ENCODE results near the gene TLE7.

- TF ChIP-seq, protein P1, sequence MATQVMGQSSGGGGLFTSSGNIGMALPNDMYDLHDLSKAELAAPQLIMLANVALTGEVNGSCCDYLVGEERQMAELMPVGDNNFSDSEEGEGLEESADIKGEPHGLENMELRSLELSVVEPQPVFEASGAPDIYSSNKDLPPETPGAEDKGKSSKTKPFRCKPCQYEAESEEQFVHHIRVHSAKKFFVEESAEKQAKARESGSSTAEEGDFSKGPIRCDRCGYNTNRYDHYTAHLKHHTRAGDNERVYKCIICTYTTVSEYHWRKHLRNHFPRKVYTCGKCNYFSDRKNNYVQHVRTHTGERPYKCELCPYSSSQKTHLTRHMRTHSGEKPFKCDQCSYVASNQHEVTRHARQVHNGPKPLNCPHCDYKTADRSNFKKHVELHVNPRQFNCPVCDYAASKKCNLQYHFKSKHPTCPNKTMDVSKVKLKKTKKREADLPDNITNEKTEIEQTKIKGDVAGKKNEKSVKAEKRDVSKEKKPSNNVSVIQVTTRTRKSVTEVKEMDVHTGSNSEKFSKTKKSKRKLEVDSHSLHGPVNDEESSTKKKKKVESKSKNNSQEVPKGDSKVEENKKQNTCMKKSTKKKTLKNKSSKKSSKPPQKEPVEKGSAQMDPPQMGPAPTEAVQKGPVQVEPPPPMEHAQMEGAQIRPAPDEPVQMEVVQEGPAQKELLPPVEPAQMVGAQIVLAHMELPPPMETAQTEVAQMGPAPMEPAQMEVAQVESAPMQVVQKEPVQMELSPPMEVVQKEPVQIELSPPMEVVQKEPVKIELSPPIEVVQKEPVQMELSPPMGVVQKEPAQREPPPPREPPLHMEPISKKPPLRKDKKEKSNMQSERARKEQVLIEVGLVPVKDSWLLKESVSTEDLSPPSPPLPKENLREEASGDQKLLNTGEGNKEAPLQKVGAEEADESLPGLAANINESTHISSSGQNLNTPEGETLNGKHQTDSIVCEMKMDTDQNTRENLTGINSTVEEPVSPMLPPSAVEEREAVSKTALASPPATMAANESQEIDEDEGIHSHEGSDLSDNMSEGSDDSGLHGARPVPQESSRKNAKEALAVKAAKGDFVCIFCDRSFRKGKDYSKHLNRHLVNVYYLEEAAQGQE (IDR thresholded peaks at IDR 0.05; ENCODE audit: insufficient read depth in 1 of 2, low read depth in 2 of 2, low read length in 2 of 2), result no peak
- no peak for TF ChIP-seq POLR2AphosphoS5 (IDR thresholded peaks at IDR 0.05; ENCODE audit: low read depth, low read length)
These were observed 13.5 kb downstream of the TLE7 start for GRCh38 chr16:71428385-71428784.

Measured in PFSK-1 (cell line).